ENCODE data around the gene PEX5L.

GRCh38 chr3:179853176-179853575 lies 183.6 kb downstream of the PEX5L start:
- no peak for TF ChIP-seq POLR2A (IDR thresholded peaks at IDR 0.05)
- TF ChIP-seq CTCF (IDR thresholded peaks at IDR 0.05): no peak

Measured in suprapubic skin (tissue), 3 donors.